Natural killer cell (primary cell): ENCODE data around the gene IL17RB. TPM values are rescaled to one million over a fixed set of nuclear protein-coding genes. Genes with fewer than 3 reads are reported as not detected.

Experiments used
- ATAC-seq, 3 donors: fragments of 150-1000 bp in 2 of 3; fragments of 200-7000 bp in 1 of 3; cut with Tn5 transposase; 1 replicate in 1 of 3; 2 replicates in 2 of 3; pipeline ENCODE4 v1.10.0; 2021; ENCODE audit warnings: mild to moderate bottlenecking in 2 of 3, moderate library complexity in 2 of 3
- DNase-seq, 2 donors: peaks; one replicate each; pipeline versions ENCODE4 v3.0.0 to v3.0.0-alpha.2; 2013 to 2021; ENCODE audit warnings: mixed read lengths in 1 of 2
- H3K27ac ChIP-seq: one replicate; pipeline ENCODE4 v1.5.1; 2013; ENCODE audit warnings: mild to moderate bottlenecking, low read length
- H3K27me3 ChIP-seq: one replicate; pipeline ENCODE4 v1.6.1; 2013; ENCODE audit warnings: low read length; ENCODE audit not compliant: control insufficient read depth, insufficient read depth
- H3K36me3 ChIP-seq: one replicate; pipeline ENCODE4 v1.6.1; 2013; ENCODE audit warnings: low read length; ENCODE audit not compliant: control insufficient read depth, insufficient read depth
- H3K4me1 ChIP-seq: one replicate; pipeline ENCODE4 v1.6.1; 2013; ENCODE audit warnings: low read length; ENCODE audit not compliant: control insufficient read depth, insufficient read depth
- H3K4me3 ChIP-seq: one replicate; pipeline ENCODE4 v1.5.1; 2013; ENCODE audit warnings: low read length
- H3K9me3 ChIP-seq: one replicate; pipeline ENCODE4 v1.6.1; 2013; ENCODE audit warnings: low read length; ENCODE audit not compliant: control insufficient read depth, insufficient read depth
- H3K27ac Mint-ChIP-seq, 2 donors: one replicate each; pipeline ENCODE4 v1.8.0; 2022; ENCODE audit warnings: mild to moderate bottlenecking in 2 of 2, mixed read lengths in 2 of 2, moderate library complexity in 1 of 2
- H3K27me3 Mint-ChIP-seq, 2 donors: one replicate each; pipeline ENCODE4 v1.8.0; 2022; ENCODE audit warnings: low read depth in 2 of 2, mixed read lengths in 2 of 2
- H3K36me3 Mint-ChIP-seq: one replicate; pipeline ENCODE4 v1.8.0; 2022; ENCODE audit warnings: mixed read lengths
- H3K4me1 Mint-ChIP-seq, 2 donors: one replicate each; pipeline ENCODE4 v1.8.0; 2022; ENCODE audit warnings: mixed read lengths in 2 of 2
- H3K4me3 Mint-ChIP-seq: one replicate; pipeline ENCODE4 v1.8.0; 2022; ENCODE audit warnings: mild to moderate bottlenecking, moderate library complexity, mixed read lengths
- H3K9me3 Mint-ChIP-seq, 2 donors: one replicate each; pipeline ENCODE4 v1.8.0; 2022; ENCODE audit warnings: mixed read lengths in 2 of 2
- CTCF ChIP-seq: fragments of 200-600 bp; IDR thresholded peaks from one replicate; pipeline ENCODE4 v1.8.0; 2022; ENCODE audit warnings: antibody characterized with exemption
- WGBS: methylation state at CpG from one replicate; pipeline ENCODE4 v1.1.7; 2013; ENCODE audit warnings: missing lambda C conversion rate; ENCODE audit not compliant: insufficient coverage; 5-methylcytosine and 5-hydroxymethylcytosine counted together
- intact Hi-C: fragments of 100-400 bp; cut with micrococcal nuclease; formaldehyde crosslinking; loops from one replicate; pipeline ENCODE4 v1.14.2; 2022
- total RNA-seq, 4 donors: library from RNA; stranded (reverse); fragments of 120-200 nt in 1 of 4; gene quantifications; one replicate each; pipeline versions ENCODE4 v1.2.3 to v1.2.4, GENCODE V29; 2013 to 2022

The IL17RB gene
- total RNA-seq, 3 donors from 2014 or later (not counting 1 experiment from before 2014, with no cell fraction given) = 0.25 TPM; not detected in 2

GRCh38 chr3:53815067-53815466, 31.3 kb upstream of the IL17RB start:
- 95% methylated on average over 4 of the region's 4 CpGs for WGBS
- Mint-ChIP-seq H3K27me3 (peaks cover 0 to 5% of the 10 kb centered on the region in 2 donors), H3K4me1 (no peaks in the 10 kb centered on the region), H3K4me3 (no peak overlapping the region), H3K9me3 (no peaks in the 10 kb centered on the region), H3K27ac (no peak overlapping the region), H3K36me3 (no peaks in the 10 kb centered on the region)
- Histone ChIP-seq H3K4me1 (no peaks in the 10 kb centered on the region), H3K4me3 (no peak overlapping the region), H3K36me3 (no peaks in the 10 kb centered on the region), H3K27me3 (no peaks in the 10 kb centered on the region), H3K9me3 (no peaks in the 10 kb centered on the region), H3K27ac (no peak overlapping the region)
- TF ChIP-seq CTCF = no peak
- intact Hi-C loops = no loop called here
- ATAC-seq (no peak), DNase-seq (no peak)

- DNase-seq (no peak), ATAC-seq (no peak)
- no peaks in the 10 kb centered on the region for H3K27me3 ChIP-seq
- no peaks in the 10 kb centered on the region for H3K9me3 ChIP-seq
- intact Hi-C loops = no loop called here
- no peaks in the 10 kb centered on the region for H3K4me1 Mint-ChIP-seq
- no peaks in the 10 kb centered on the region for H3K4me1 ChIP-seq
- H3K4me3 Mint-ChIP-seq = no peak overlapping the region
- H3K27me3 Mint-ChIP-seq = peaks cover 0 to 5% of the 10 kb centered on the region in 2 donors
- H3K9me3 Mint-ChIP-seq = no peaks in the 10 kb centered on the region
- H3K36me3 ChIP-seq = no peaks in the 10 kb centered on the region
- H3K27ac Mint-ChIP-seq = no peak overlapping the region
- H3K27ac ChIP-seq = no peak overlapping the region
- no peaks in the 10 kb centered on the region for H3K36me3 Mint-ChIP-seq
- 92% methylated on average over 6 of the region's 7 CpGs for WGBS
- TF ChIP-seq CTCF = no peak
- H3K4me3 ChIP-seq = no peak overlapping the region
Measured at GRCh38 chr3:53815651-53816050, 30.7 kb upstream of the IL17RB start.

GRCh38 chr3:53816425-53816824, 29.9 kb upstream of the IL17RB start:
- H3K9me3 Mint-ChIP-seq = no peaks in the 10 kb centered on the region
- no peak overlapping the region for H3K27ac Mint-ChIP-seq
- H3K36me3 Mint-ChIP-seq = no peaks in the 10 kb centered on the region
- no peaks in the 10 kb centered on the region for H3K9me3 ChIP-seq
- no peaks in the 10 kb centered on the region for H3K4me1 Mint-ChIP-seq
- TF ChIP-seq CTCF = no peak
- no peak overlapping the region for H3K27ac ChIP-seq
- H3K4me3 ChIP-seq = no peak overlapping the region
- no peak overlapping the region for H3K4me3 Mint-ChIP-seq
- no peaks in the 10 kb centered on the region for H3K27me3 ChIP-seq
- no peaks in the 10 kb centered on the region for H3K4me1 ChIP-seq
- no peaks in the 10 kb centered on the region for H3K36me3 ChIP-seq
- WGBS = 62% methylated on average over 4 of the region's 4 CpGs
- intact Hi-C loops = no loop called here
- DNase-seq (no peak), ATAC-seq (no peak)
- H3K27me3 Mint-ChIP-seq = peaks cover 0 to 5% of the 10 kb centered on the region in 2 donors

GRCh38 chr3:53817211-53817610, 29.2 kb upstream of the IL17RB start:
- Histone ChIP-seq H3K27ac (no peak overlapping the region), H3K27me3 (no peaks in the 10 kb centered on the region), H3K9me3 (no peaks in the 10 kb centered on the region), H3K36me3 (no peaks in the 10 kb centered on the region), H3K4me3 (no peak overlapping the region), H3K4me1 (no peaks in the 10 kb centered on the region)
- Mint-ChIP-seq H3K4me3 (no peak overlapping the region), H3K27me3 (peaks cover 0 to 5% of the 10 kb centered on the region in 2 donors), H3K27ac (no peak overlapping the region), H3K9me3 (no peaks in the 10 kb centered on the region), H3K4me1 (no peaks in the 10 kb centered on the region), H3K36me3 (no peaks in the 10 kb centered on the region)
- intact Hi-C loops = no loop called here
- DNase-seq (no peak), ATAC-seq (no peak)
- TF ChIP-seq CTCF = no peak
- 82% methylated on average over 6 of the region's 6 CpGs for WGBS
